Lower leg skin (tissue), 4 donors: ENCODE data around the gene PTPN2. TPM values are rescaled to one million over a fixed set of nuclear protein-coding genes. Genes with fewer than 3 reads are reported as not detected.
"Not testable (repeated sequence)": the region's sequence is repeated elsewhere in the genome, so short reads cannot be mapped to it uniquely, and the experiment has no call there.

Source experiments
- DNase-seq, 2 donors: peaks; one replicate each; pipeline ENCODE4 v3.0.0-alpha.2; 2019; ENCODE audit warnings: low spot score in 2 of 2
- H3K4me3 ChIP-seq: fragments of 200-600 bp; sonication (generic); 2 replicates; pipeline ENCODE4 v1.5.1; 2017; ENCODE audit warnings: mild to moderate bottlenecking, low read depth; ENCODE audit not compliant: poor library complexity, severe bottlenecking
- CTCF ChIP-seq, 3 donors: fragments of 450-650 bp; IDR thresholded peaks; one replicate each; pipeline ENCODE4 v1.5.1; 2016; ENCODE audit warnings: antibody characterized with exemption in 3 of 3, mild to moderate bottlenecking in 3 of 3, moderate library complexity in 2 of 3
- POLR2A ChIP-seq, 2 donors: fragments of 450-650 bp; IDR thresholded peaks; one replicate each; pipeline ENCODE4 v1.6.1; 2016 to 2017; ENCODE audit warnings: antibody characterized with exemption in 2 of 2, mild to moderate bottlenecking in 1 of 2, moderate library complexity in 1 of 2
- WGBS, 2 donors: methylation state at CpG; one replicate each; pipeline ENCODE4 v1.1.5; 2018; 5-methylcytosine and 5-hydroxymethylcytosine counted together
- intact Hi-C: fragments of 100-400 bp; cut with DNase I; formaldehyde crosslinking; loops from one replicate; pipeline ENCODE4 v1.15.0; 2023; ENCODE audit warnings: low total_unique reads
- total RNA-seq, 4 donors: library from RNA; depleted of rRNA; stranded (reverse); fragments of >200 nt; gene quantifications; one replicate each; pipeline ENCODE4 v1.1.0, GENCODE V29; 2016

Gene PTPN2
- total RNA-seq, 4 donors from 2014 or later = 26.0 to 53.2 (median 40.4) TPM

DNA sequence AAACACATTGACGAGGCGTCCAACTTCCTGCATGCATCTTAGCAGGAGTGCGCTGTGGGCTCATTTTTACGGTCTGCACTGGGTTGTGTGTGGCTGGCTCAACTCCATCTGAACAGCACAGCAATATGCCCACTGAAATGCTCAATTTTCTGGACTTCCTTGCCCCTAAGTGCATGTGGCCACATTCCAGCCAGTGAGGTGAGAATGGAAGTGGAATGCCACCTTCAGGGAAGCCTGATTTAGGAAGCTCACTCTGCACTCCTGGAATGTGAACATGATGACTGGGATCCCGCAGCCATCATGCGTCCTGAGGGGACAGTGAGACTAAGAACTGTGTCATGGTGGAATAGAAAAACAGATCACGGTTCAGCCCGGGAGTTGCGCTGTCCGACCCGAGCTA, 105.0 kb downstream of the PTPN2 start:
- no peak for TF ChIP-seq POLR2A (IDR thresholded peaks at IDR 0.05)
- TF ChIP-seq CTCF (IDR thresholded peaks at IDR 0.05) = no peak
- WGBS, 2 donors = 93 to 95% methylated on average over 11 of the region's 11 CpGs
- intact Hi-C loops = no loop called here
- H3K4me3 ChIP-seq = no peak overlapping the region
- DNase-seq = peak; percentile 4 to 43

DNA sequence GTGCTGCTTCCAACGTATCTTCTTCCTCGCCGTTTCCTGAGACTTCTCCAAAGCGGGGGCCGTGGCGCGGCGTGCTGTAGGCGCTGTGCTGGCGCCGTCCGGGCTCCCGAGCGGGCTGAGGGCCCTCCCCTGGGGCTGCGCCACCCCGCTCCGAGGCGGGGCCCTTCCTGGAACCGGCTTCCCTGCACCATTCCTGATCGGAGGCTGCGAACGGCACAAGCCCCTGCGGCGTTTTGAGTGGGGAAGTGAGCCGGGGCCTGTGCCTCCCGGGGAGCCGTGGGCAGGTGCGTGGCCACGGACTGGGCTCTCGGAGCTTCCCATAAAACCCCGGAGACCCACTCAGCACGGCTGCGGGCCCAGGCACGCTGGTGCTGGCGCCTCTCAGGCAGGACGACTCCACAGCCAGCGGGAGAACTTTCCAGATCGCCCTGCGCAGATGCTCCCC, 106.5 kb downstream of the PTPN2 start:
- H3K4me3 ChIP-seq = no peak overlapping the region
- DNase-seq = peak in 1 of 2 donors; percentile 60
- intact Hi-C loops = no loop called here
- WGBS, 2 donors = 84 to 85% methylated on average over 7 to 37 of the region's 39 CpGs
- TF ChIP-seq CTCF (IDR thresholded peaks at IDR 0.05) (no peak), POLR2A (IDR thresholded peaks at IDR 0.05) (no peak)

DNA sequence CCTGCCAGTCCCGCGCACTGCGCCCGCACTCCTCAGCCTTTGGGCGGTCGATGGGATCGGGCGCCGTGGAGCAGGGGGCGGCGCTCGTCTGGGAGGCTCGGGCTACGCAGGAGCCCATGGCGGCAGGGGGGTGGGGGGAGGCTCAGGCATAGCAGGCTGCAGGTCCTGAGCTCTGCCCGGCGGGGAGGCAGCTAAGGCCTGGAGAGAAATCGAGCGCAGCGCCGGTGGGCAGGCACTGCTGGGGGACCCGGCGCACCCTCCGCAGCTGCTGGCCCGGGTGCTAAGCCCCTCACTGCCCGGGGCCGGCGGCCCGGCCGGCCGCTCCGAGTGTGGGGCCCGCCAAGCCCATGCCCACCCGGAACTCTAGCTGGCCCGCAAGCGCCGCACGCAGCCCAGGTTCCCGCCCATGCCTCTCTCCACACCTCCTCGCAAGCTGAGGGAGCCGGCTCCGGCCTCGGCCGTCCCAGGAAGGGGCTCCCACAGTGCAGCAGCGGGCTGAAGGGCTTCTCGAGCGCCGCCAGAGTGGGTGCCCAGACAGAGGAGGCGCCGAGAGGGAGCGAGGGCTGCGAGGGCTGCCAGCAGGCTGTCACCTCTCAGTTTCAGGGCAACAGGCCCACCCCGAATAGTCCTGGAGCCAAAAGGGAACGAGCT, 107.1 kb downstream of the PTPN2 start:
- TF ChIP-seq CTCF (IDR thresholded peaks at IDR 0.05) (no peak), POLR2A (IDR thresholded peaks at IDR 0.05) (no peak)
- DNase-seq = peak in 1 of 2 donors; percentile 40
- no peak overlapping the region for H3K4me3 ChIP-seq
- intact Hi-C loops = no loop called here
- 85 to 94% methylated on average over 10 to 45 of the region's 54 CpGs for WGBS, 2 donors

DNA sequence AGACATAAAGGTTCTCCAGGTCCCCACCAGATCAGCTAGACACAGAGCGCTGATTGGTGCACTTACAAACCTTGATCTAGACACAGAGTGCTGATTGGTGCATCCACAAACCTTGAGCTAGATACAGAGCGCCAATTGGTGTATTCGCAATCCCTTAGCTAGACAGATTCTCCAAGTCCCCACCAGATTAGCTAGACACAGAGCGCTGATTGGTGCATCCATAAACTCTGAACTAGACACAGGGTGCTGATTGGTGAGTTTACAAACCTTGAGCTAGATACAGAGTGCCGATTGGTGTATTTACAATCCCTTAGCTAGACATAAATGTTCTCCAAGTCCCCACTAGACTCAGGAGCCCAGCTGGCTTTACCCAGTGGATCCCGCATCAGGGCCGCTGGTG, 107.6 kb downstream of the PTPN2 start:
- DNase-seq, H3K4me3 ChIP-seq, intact Hi-C loops: not testable (repeated sequence)
- WGBS, 2 donors = 96 to 97% methylated on average over 7 of the region's 7 CpGs

DNA sequence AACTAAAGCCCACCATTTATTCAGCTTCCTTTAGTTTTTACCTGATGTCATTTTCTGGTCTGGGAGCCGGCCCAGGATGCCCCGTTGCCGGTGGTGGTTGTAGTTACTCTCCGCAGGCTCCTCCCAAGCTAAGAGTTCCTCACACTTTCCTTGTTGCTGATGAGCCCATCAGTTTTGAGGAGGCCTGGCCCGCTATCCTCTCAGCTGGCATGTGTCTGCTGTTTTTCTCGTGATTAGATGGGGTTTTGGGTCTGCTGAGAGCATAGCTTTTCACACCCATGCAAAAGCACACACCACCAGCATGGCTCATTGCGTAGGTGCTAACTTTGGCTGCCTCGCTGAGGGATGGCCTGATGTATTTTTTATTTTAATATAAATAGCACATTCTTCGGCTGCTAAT, 109.1 kb downstream of the PTPN2 start:
- 86 to 89% methylated on average over 9 of the region's 9 CpGs for WGBS, 2 donors

DNA sequence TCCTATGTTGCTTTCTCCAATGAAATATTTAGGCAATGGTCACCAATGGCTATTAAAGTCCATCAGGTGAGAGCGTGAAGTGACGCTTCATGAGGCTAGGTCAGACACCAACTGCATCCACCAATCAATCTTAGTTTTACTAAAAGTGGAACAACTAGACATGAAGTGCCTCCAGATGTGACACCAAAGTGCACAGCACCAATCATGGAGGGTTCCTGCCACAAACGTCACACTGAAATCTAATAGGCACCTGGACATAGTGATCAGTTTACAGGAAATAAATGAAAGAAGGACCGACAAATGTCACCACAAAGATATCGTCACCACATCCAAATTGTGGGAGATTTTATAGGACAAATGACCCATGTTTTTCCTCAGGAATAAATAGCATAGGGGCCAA, 110.7 kb downstream of the PTPN2 start:
- DNase-seq = peak in 1 of 2 donors; percentile 20
- intact Hi-C loops = no loop called here
- WGBS, 2 donors = 80 to 84% methylated on average over 5 of the region's 5 CpGs
- no peak for TF ChIP-seq POLR2A (IDR thresholded peaks at IDR 0.05)
- no peak for TF ChIP-seq CTCF (IDR thresholded peaks at IDR 0.05)
- no peak overlapping the region for H3K4me3 ChIP-seq

More for the DNA sequence above, 109.1 kb downstream of the PTPN2 start:
- intact Hi-C loops = no loop called here
- TF ChIP-seq POLR2A (IDR thresholded peaks at IDR 0.05) (no peak), CTCF (IDR thresholded peaks at IDR 0.05) (no peak)
- DNase-seq = peak in 1 of 2 donors; percentile 52
- H3K4me3 ChIP-seq = no peak overlapping the region
